Neural cell (in vitro differentiated cells): Measurements from ENCODE around the gene PUS10.

Experiments
- CTCF ChIP-seq: fragments of 450-650 bp; IDR thresholded peaks from 2 replicates; pipeline ENCODE4 v1.5.1; 2014; ENCODE audit warnings: antibody characterized with exemption, mild to moderate bottlenecking, moderate library complexity; ENCODE audit not compliant: poor library complexity, severe bottlenecking
- POLR2AphosphoS5 ChIP-seq: IDR thresholded peaks from 2 replicates; pipeline ENCODE4 v1.6.1; 2012
- TAF1 ChIP-seq: IDR thresholded peaks from 2 replicates; pipeline ENCODE4 v1.6.1; 2012; ENCODE audit warnings: low read depth

- no peak for TF ChIP-seq CTCF
- no peak for TF ChIP-seq POLR2AphosphoS5
- TF ChIP-seq TAF1, result no peak
Measured at GRCh38 chr2:61014763-61015162, 3.3 kb downstream of the PUS10 start.
